Endothelial cell of umbilical vein (primary cell): ENCODE data around the gene DIP2B. TPM values are rescaled to one million over a fixed set of nuclear protein-coding genes. Genes with fewer than 3 reads are reported as not detected.
"Not testable (repeated sequence)": the region's sequence is repeated elsewhere in the genome, so short reads cannot be mapped to it uniquely, and the experiment has no call there.

Experiments
- BruUV-seq: library from RNA; stranded (reverse); fragments of 400-500 nt; replicated peaks from 2 replicates; lab custom pipeline; 2021; lab: Mats Ljungman, UMichigan
- CTCF ChIA-PET: fragments of 300-600, 350-600 bp; sonication (Branson Sonifier 250); formaldehyde crosslinking; loops from one replicate; lab custom pipeline; 2021; ENCODE audit warnings: antibody characterized with exemption, inconsistent platforms; lab: Charles Lee
- POLR2A ChIA-PET: fragments of 300-600, 350-600 bp; sonication (Branson Sonifier 250); formaldehyde crosslinking; loops from one replicate; lab custom pipeline; 2021; ENCODE audit warnings: antibody characterized with exemption, inconsistent platforms; lab: Charles Lee
- DNase-seq: peaks from one replicate; pipeline ENCODE4 v3.0.0-alpha.2; 2011; ENCODE audit warnings: low read depth, low spot score
- FAIRE-seq: peaks from 2 replicates; lab custom pipeline; 2011; peaks lifted over from hg19 to GRCh38; lab: Jason Lieb, UNC
- H2AFZ ChIP-seq: 2 replicates; pipeline ENCODE4 v1.6.0; 2012; ENCODE audit warnings: low read depth, low read length, control low read depth, inconsistent platforms
- H3K27ac ChIP-seq: 2 replicates; pipeline ENCODE4 v1.5.1; 2011; ENCODE audit warnings: low read depth, mild to moderate bottlenecking, control low read depth, low read length, moderate library complexity; ENCODE audit not compliant: insufficient read depth
- H3K27me3 ChIP-seq, 2 experiments: 2 replicates each; pipeline versions ENCODE4 v1.6.0 to v1.6.1; 2011; ENCODE audit warnings: low read length in 2 of 2, mixed read lengths in 1 of 2; ENCODE audit not compliant: control insufficient read depth in 2 of 2, insufficient read depth in 2 of 2
- H3K36me3 ChIP-seq, 2 experiments: 2 replicates in 1 of 2; 3 replicates in 1 of 2; pipeline ENCODE4 v1.5.1; 2011; ENCODE audit warnings: low read length in 2 of 2, mild to moderate bottlenecking in 1 of 2, moderate library complexity in 1 of 2; ENCODE audit not compliant: control insufficient read depth in 2 of 2, insufficient read depth in 2 of 2; ENCODE audit errors: extremely low read depth in 1 of 2
- H3K4me1 ChIP-seq: 3 replicates; pipeline ENCODE4 v1.5.1; 2011; ENCODE audit warnings: mild to moderate bottlenecking, low read length; ENCODE audit not compliant: control insufficient read depth, insufficient read depth; ENCODE audit errors: extremely low read depth
- H3K4me2 ChIP-seq: 2 replicates; pipeline ENCODE4 v1.6.1; 2011; ENCODE audit warnings: low read length, control low read depth, mixed read lengths; ENCODE audit not compliant: insufficient read depth
- H3K4me3 ChIP-seq, 3 experiments: fragments of 200-600 bp in 1 of 3; sonication (generic), shearing (Covaris generic) in 1 of 3; replicated peaks in 1 of 3; 2 replicates each; pipeline ENCODE4 v1.5.1; 2011 to 2016; ENCODE audit warnings: control low read depth in 3 of 3, low read length in 3 of 3, mild to moderate bottlenecking in 2 of 3, inconsistent platforms in 1 of 3, low read depth in 1 of 3, moderate library complexity in 1 of 3; ENCODE audit not compliant: insufficient read depth in 1 of 3
- H3K79me2 ChIP-seq: 2 replicates; pipeline ENCODE4 v1.6.0; 2012; ENCODE audit warnings: low read length, inconsistent platforms; ENCODE audit not compliant: control insufficient read depth, insufficient read depth
- H3K9ac ChIP-seq: replicated peaks from 2 replicates; pipeline ENCODE3; 2011; ENCODE audit warnings: low read length, control low read depth; ENCODE audit not compliant: insufficient read depth; ENCODE audit errors: extremely low read depth
- H3K9me1 ChIP-seq: replicated peaks from 3 replicates; pipeline ENCODE4 v1.6.0; 2011; ENCODE audit warnings: mild to moderate bottlenecking, low read length; ENCODE audit not compliant: control insufficient read depth, insufficient read depth; ENCODE audit errors: extremely low read depth
- H3K9me3 ChIP-seq: replicated peaks from 2 replicates; pipeline ENCODE4 v1.5.1; 2012; ENCODE audit warnings: low read length, inconsistent platforms; ENCODE audit not compliant: control insufficient read depth, insufficient read depth
- H4K20me1 ChIP-seq: replicated peaks from 2 replicates; pipeline ENCODE3; 2011; ENCODE audit warnings: mild to moderate bottlenecking, low read length; ENCODE audit not compliant: control insufficient read depth, insufficient read depth; ENCODE audit errors: extremely low read depth
- EZH2 ChIP-seq: IDR thresholded peaks from 2 replicates; pipeline ENCODE4 v1.6.1; 2012; ENCODE audit warnings: borderline replicate concordance, low read depth, mild to moderate bottlenecking, moderate library complexity, low read length, inconsistent platforms; ENCODE audit not compliant: severe bottlenecking
- FOS ChIP-seq: IDR thresholded peaks from 2 replicates; pipeline ENCODE4 v1.6.1; 2011; ENCODE audit warnings: mild to moderate bottlenecking, low read length, moderate library complexity, borderline replicate concordance; ENCODE audit not compliant: insufficient read depth
- GATA2 ChIP-seq: IDR thresholded peaks from 2 replicates; pipeline ENCODE4 v1.7.0; 2011; ENCODE audit warnings: low read depth, mild to moderate bottlenecking, moderate library complexity, mixed read lengths, low read length; ENCODE audit not compliant: insufficient read length, insufficient read depth
- JUN ChIP-seq: IDR thresholded peaks from 2 replicates; pipeline ENCODE4 v1.6.1; 2011; ENCODE audit warnings: borderline replicate concordance, low read depth; ENCODE audit not compliant: insufficient read length, insufficient read depth
- MYC ChIP-seq: IDR thresholded peaks from one replicate; pipeline ENCODE4 v1.6.1; 2011; ENCODE audit warnings: mild to moderate bottlenecking, low read depth, low read length
- POLR2A ChIP-seq: IDR thresholded peaks from 2 replicates; pipeline ENCODE4 v1.6.1; 2012; ENCODE audit warnings: low read depth, mild to moderate bottlenecking, control low read depth, low read length
- POLR2AphosphoS5 ChIP-seq: IDR thresholded peaks from 2 replicates; pipeline ENCODE4 v1.6.1; 2012; ENCODE audit warnings: low read depth, mild to moderate bottlenecking, control low read depth, low read length, moderate library complexity; ENCODE audit not compliant: insufficient read depth
- dilution Hi-C: fragments of 300-500 bp; cut with MboI; formaldehyde crosslinking; loops from one replicate; pipeline ENCODE4 v1.15.0; 2019; ENCODE audit warnings: low sequenced_read_pairs; ENCODE audit not compliant: extremely low pct_ligation_motif_present
- intact Hi-C: fragments of 100-400 bp; cut with micrococcal nuclease; formaldehyde crosslinking; loops from one replicate; pipeline ENCODE4 v1.10.0; 2022
- polyA plus RNA-seq, 4 experiments: library from polyadenylated mRNA; depleted of rRNA in 3 of 4; stranded (reverse) in 3 of 4; unstranded in 1 of 4; fragments of >200 nt; gene quantifications; 2 replicates each; pipeline versions ENCODE4 v1.2.1 to v1.2.3, GENCODE V29; 2011 to 2012; ENCODE audit warnings: missing spikeins in 1 of 4
- total RNA-seq: library from RNA; stranded (reverse); gene quantifications from 2 replicates; pipeline ENCODE4 v1.2.3, GENCODE V29; 2021
- TF ChIP-seq, protein P1 (sequence below): IDR thresholded peaks from 2 replicates; pipeline ENCODE4 v1.6.1; 2011; ENCODE audit not compliant: insufficient read depth, insufficient read length
- TF ChIP-seq, protein P2 (sequence below), 2 donors: IDR thresholded peaks; 1 replicate in 1 of 2; 2 replicates in 1 of 2; pipeline ENCODE4 v1.5.1; 2011; ENCODE audit warnings: low read length in 2 of 2, mild to moderate bottlenecking in 2 of 2, moderate library complexity in 2 of 2, control low read depth in 1 of 2, inconsistent platforms in 1 of 2, low read depth in 1 of 2; ENCODE audit not compliant: insufficient read depth in 1 of 2; ENCODE audit errors: extremely low read depth in 1 of 2

The DIP2B gene
- total and polyA plus RNA-seq, 2 donors (not counting 3 experiments of a cell fraction or from before 2014, with no cell fraction given) = 14.5 to 28.0 TPM

DNA sequence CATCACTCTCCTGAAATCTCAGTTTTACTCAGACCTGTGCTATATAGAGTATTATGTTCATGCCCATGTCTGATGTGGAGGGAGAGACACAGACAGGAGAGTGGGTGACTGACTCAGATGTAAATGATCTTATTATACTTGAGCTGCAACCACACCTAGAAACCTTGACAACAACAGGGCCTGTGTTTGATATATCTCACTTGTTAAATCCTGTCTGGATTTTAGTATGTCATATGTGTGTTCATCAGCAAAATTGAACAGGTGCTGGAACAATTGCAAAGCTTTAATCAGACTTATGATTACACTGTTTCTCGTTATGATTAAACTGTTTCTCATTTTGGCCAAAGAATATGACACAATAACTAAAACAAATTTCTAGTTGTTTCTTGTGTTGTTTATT lies 37.7 kb downstream of the DIP2B start:
- H3K27me3 ChIP-seq = no peaks in the 10 kb centered on the region
- no peaks in the 10 kb centered on the region for H3K9me1 ChIP-seq
- no peaks in the 10 kb centered on the region for H3K36me3 ChIP-seq
- POLR2A ChIA-PET = no interaction called here
- peaks cover 21% of the 10 kb centered on the region for H3K79me2 ChIP-seq
- no peaks in the 10 kb centered on the region for H3K9me3 ChIP-seq
- CTCF ChIA-PET = interaction anchor here (0.9 to 1.8 kb wide), 2 partner anchors 55 to 96 kb away, joined by 4 to 5 read pairs; no protein-coding TSS in a partner anchor
- no peak overlapping the region for H3K27ac ChIP-seq
- peaks cover 12% of the 10 kb centered on the region for H3K4me1 ChIP-seq
- no peak overlapping the region for H3K4me2 ChIP-seq
- peak; percentile 38 for FAIRE-seq
- H2AFZ ChIP-seq = no peak overlapping the region
- no peak for DNase-seq
- H3K9ac ChIP-seq = no peak overlapping the region
- intact Hi-C loops = no loop called here
- no peak for TF ChIP-seq JUN
- TF ChIP-seq, protein P1, sequence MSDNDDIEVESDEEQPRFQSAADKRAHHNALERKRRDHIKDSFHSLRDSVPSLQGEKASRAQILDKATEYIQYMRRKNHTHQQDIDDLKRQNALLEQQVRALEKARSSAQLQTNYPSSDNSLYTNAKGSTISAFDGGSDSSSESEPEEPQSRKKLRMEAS = no peak
- no peak for TF ChIP-seq POLR2AphosphoS5
- no peak for TF ChIP-seq POLR2A
- no peak for TF ChIP-seq GATA2
- no peak for TF ChIP-seq MYC
- TF ChIP-seq EZH2 = no peak
- TF ChIP-seq, protein P2, sequence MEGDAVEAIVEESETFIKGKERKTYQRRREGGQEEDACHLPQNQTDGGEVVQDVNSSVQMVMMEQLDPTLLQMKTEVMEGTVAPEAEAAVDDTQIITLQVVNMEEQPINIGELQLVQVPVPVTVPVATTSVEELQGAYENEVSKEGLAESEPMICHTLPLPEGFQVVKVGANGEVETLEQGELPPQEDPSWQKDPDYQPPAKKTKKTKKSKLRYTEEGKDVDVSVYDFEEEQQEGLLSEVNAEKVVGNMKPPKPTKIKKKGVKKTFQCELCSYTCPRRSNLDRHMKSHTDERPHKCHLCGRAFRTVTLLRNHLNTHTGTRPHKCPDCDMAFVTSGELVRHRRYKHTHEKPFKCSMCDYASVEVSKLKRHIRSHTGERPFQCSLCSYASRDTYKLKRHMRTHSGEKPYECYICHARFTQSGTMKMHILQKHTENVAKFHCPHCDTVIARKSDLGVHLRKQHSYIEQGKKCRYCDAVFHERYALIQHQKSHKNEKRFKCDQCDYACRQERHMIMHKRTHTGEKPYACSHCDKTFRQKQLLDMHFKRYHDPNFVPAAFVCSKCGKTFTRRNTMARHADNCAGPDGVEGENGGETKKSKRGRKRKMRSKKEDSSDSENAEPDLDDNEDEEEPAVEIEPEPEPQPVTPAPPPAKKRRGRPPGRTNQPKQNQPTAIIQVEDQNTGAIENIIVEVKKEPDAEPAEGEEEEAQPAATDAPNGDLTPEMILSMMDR (IDR thresholded peaks at IDR 0.05; ENCODE audit: extremely low read depth in 1 of 2, insufficient read depth in 1 of 2, low read depth in 1 of 2, low read length in 2 of 2) = no peak
- TF ChIP-seq FOS = no peak
- H4K20me1 ChIP-seq = no peaks in the 10 kb centered on the region
- no peak overlapping the region for H3K4me3 ChIP-seq
- dilution Hi-C loops = no loop called here
- BruUV-seq = no TSS peak

DNA sequence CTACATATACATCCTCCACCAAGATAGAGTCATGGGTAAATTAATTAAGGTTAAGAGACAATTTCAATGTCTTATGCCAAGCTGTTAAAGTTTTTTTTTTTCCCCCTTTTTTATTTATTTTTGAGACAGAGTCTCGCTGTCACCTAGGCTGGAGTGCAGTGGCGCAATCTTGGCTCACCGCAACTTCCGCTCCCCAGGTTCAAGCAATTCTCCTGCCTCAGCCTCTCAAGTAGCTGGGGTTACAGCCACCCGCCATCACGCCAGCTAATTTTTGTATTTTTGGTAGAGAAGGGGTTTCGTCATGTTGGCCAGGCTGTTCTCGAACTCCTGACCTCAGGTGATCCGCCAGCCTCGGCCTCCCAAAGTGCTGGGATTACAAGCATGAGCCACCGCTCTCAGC lies 38.4 kb downstream of the DIP2B start:
- H2AFZ ChIP-seq, H3K36me3 ChIP-seq, BruUV-seq, POLR2A ChIA-PET, H3K9me3 ChIP-seq, DNase-seq, dilution Hi-C loops, H3K27me3 ChIP-seq, H3K4me3 ChIP-seq, H3K27ac ChIP-seq, FAIRE-seq, intact Hi-C loops, H4K20me1 ChIP-seq, H3K9me1 ChIP-seq, H3K4me2 ChIP-seq, H3K9ac ChIP-seq: not testable (repeated sequence)
- Histone ChIP-seq H3K4me1 (peaks cover 12% of the 10 kb centered on the region), H3K79me2 (peaks cover 22% of the 10 kb centered on the region)
- CTCF ChIA-PET = interaction anchor here (0.9 to 1.8 kb wide), 2 partner anchors 54 to 95 kb away, joined by 4 to 5 read pairs; no protein-coding TSS in a partner anchor
